ENCODE results near the gene OR51F1.
"Not testable (repeated sequence)": the region's sequence is repeated elsewhere in the genome, so short reads cannot be mapped to it uniquely, and the experiment has no call there.

The OR51F1 gene

GRCh38 chr11:4769838-4770237 lies at the start of gene OR51F1:
OR51F1 (minus strand) TSS chr11:4769938; CDS start chr11:4769938, 0 bp downstream.
- no peak for DNase-seq

- DNase-seq = no peak
These were observed 39.5 kb upstream of the OR51F1 start for GRCh38 chr11:4809246-4809645.

- no peak for DNase-seq
These were observed 38.7 kb upstream of the OR51F1 start for GRCh38 chr11:4808476-4808875.

DNA sequence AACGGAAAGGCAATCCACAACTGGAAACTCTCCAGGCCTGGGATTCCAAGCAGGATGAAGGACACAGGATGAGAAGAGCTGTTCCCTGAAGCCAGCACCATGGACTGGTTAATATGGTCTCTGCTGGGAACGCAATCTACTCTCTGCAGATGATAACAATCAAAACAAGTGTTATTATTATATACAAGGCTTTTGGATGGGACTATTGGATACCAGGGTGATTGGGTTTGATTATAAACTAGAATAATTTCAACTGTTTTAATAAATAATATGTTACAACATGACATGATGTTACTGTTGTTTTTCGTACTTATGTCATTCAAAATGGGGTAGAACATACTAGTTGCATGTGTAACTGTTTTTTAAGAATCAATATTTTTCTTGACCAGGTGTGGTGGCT lies 34.5 kb upstream of the OR51F1 start, which contains the start of gene OR52R1:
OR52R1 (minus strand) TSS at position 101 of the 400 bp plus-strand sequence; CDS start at position 101, 0 bp downstream.
- no peak for DNase-seq

DNA sequence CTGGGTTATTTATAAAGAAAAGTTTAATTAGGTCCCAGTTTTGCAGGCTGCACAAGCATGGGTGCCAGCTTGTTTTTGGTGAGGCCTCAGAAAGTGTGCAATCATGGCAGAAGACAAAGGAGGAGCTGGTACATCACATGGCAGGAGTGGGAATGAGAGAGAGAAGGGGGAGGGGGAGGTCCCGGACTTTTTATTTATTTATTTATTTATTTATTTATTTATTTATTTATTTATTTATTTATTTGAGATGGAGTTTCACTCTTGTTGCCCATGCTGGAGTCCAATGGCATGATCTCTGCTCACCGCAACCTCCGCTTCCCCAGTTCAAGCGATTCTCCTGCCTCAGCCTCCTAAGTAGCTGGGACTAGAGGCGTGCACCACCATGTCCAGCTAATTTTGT lies 31.6 kb upstream of the OR51F1 start:
- DNase-seq = not testable (repeated sequence)

GRCh38 chr11:4798427-4799183 lies 28.9 kb upstream of the OR51F1 start:
- no peak for DNase-seq

GRCh38 chr11:4797206-4797605 lies 27.5 kb upstream of the OR51F1 start:
- no peak for DNase-seq

DNA sequence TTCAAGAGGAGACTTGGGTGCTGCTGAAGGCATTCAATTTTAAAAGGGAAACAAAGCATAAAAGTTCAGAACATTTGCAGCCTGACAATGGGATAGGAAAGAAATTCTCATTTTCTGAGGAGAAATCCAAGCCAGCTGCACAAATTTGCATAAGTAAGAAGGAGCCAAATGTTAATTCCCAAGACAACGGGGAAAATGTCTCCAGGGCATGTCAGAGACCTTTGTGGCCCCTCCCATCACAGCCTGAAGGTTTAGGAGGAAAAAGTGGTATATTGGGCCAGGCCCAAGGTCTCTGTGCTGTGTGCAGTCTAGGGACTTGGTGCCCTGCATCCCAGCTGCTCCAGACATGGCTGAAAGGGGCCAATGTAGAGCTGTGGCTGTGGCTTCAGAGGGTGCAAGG lies 12.7 kb upstream of the OR51F1 start:
- no peak for DNase-seq

DNA sequence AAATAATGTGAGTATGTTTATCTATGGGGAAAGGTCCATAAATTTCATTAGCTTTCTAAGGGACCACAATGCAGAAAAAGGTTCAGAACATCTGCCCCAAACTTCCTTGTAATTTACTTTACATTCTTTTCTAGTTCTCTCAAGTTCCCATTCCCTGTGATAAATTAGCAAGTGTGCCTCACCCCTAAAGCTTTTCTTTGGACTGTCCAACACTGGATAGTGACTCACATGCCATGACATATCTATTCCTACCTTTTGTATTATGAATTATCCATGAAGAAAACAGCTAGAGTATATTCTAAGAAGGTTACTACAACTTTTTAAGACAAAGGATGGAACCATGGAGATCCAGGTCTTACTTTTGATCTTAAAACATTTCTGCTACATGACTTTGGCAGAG lies 1.6 kb downstream of the OR51F1 start:
- no peak for DNase-seq

DNA sequence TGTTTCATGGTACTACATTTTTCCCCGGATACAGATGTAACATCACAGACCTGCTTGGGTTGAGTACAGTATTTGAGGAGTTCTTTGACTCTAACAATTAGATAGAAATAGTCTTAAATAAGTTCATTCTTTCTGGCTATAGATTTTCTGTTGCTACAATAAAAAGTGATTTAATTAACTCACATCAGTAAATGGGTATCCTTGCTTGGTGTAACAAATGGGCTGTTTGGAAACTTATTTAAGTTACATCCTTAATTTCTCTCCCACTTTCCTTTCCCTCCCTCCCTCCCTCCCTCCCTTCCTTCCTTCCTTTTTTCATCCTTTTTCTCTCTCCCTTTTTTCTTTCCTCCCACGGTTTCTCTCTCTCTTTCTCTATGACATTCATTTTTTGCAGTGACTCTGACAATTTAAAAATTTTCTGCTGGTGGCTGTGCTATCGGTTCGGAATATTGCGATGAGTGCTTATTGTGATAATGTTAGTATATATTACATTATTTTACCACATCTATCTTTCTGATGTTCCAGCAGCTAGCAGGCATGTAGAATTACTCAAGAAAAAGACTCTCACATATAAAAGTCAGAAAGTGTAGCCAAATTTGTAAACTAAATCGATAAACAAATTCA lies 3.2 kb downstream of the OR51F1 start:
- no peak for DNase-seq

GRCh38 chr11:4763096-4763495 lies 6.6 kb downstream of the OR51F1 start:
- DNase-seq = no peak

DNA sequence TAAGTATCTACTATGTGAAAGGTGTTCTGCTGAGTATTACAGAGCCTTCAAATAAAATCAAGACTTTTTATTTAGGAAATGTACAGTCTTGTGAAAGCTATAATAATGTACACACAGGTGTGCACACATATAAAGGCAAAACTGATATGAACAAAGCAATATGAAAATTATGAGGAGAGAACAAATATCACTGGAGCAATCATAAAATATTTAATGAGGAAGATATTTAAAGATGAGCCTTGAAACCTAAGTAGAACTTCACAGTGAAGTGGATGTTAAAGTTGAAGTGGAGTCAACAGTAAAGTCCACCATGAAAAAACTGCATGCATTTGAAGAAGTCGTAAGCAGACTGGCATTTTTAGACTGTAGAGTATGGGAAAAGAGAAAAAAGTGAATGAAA lies 18.5 kb downstream of the OR51F1 start:
- DNase-seq = no peak

GRCh38 chr11:4748438-4748837 lies 21.3 kb downstream of the OR51F1 start:
- DNase-seq = no peak

DNA sequence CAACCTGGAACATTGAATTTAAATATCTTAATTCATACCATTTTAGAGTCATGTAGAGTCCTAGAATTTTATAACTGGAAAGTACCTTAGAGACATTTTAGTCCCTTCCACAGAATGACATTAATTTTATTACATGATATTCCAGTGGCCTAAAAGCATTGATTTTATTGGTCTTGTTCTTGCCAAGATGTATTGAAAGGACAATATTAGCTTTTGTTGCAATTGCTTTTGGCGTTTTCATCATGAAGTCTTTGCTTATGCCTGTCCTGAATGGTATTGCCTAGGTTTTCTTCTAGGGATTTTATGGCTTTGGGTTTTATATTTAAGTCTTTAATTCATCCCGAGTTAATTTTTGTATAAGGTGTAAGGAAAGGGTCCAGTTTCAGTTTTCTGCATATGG lies 29.0 kb downstream of the OR51F1 start:
- no peak for DNase-seq

DNA sequence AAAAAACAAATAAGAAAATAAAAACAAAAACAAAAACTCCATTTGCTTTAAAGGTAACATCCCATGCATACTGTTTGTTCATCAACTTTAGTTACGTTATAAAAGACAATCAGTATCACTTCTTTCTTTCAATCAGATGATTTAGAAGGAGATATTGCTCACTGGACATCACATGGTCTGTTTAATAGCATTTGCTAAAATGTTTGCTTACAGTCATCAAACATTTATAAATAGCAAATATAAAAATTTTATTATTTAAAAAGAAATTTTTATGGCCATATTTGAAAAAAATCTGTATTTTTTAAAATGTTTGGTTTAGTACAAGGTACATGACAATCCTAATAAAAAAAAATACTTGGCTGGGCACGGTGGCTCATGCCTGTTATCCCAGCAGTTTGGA lies 42.6 kb downstream of the OR51F1 start:
- DNase-seq = no peak

DNA sequence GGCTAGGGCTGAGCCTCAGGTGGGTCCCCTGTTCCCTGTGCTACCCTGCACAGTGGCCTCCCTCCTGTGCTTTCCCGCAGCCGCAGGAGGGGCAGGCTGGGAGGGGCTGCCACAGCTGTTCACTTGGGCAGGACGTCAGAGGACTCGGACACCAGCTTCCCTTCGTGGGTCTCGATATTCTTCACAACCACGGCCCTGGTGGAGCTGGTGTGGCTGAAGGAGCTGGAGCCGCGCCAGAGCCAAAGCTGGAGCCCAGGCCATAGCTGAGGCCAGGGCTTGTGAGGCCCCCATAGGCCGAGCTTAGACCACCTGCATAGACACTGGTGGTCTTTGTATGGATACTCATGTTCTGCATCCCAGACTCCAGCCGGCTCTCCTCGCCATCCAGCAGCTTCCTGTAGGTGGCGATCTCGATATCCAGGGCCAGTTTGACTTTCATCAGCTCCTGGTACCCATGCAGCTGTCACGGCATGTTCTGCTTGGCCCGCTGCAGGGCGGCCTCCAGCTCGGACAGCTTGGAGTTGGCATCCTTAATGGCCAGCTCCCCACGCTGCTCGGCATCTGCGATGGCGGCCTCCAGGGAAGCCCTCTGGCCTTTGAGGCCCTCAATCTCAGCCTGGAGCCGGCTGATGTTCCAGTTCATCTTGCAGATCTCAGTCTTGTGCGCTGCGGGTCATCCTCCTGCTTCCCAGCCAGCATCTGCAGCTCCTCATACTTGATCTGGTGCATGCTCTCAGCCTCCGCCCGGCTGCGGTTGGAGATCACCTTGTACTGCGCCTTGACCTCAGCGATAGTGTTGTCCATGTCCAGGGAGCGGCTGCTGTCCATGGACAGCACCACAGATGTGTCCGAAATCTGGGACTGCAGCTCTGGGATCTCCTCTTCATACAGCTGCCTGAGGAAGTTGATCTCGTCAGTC lies 46.9 kb downstream of the OR51F1 start:
- not testable (repeated sequence) for DNase-seq
